Liver (tissue), 9 donors: ENCODE measurements around the gene DTNB. TPM values are rescaled to one million over a fixed set of nuclear protein-coding genes. Genes with fewer than 3 reads are reported as not detected.

ENCODE experiments used
- DNase-seq: peaks from one replicate; pipeline ENCODE4 v3.0.0-alpha.2; 2017; ENCODE audit warnings: low spot score
- H3K27ac ChIP-seq, 2 donors: one replicate each; pipeline ENCODE4 v1.7.0; 2013; ENCODE audit warnings: inconsistent platforms in 2 of 2, low read length in 2 of 2, control low read depth in 1 of 2, low read depth in 1 of 2, mild to moderate bottlenecking in 1 of 2
- H3K27me3 ChIP-seq, 4 donors: one replicate each; pipeline versions ENCODE4 v1.6.1 to v1.7.0; 2013; ENCODE audit warnings: low read length in 3 of 4, inconsistent platforms in 1 of 4, mild to moderate bottlenecking in 1 of 4, moderate library complexity in 1 of 4; ENCODE audit not compliant: control insufficient read depth in 4 of 4, insufficient read depth in 4 of 4
- H3K36me3 ChIP-seq, 4 donors: one replicate each; pipeline versions ENCODE4 v1.6.1 to v1.7.0; 2013; ENCODE audit warnings: low read length in 3 of 4, mild to moderate bottlenecking in 3 of 4, low read depth in 1 of 4, moderate library complexity in 1 of 4; ENCODE audit not compliant: control insufficient read depth in 4 of 4, insufficient read depth in 3 of 4
- H3K4me1 ChIP-seq, 4 donors: one replicate each; pipeline versions ENCODE4 v1.6.1 to v1.7.0; 2013; ENCODE audit warnings: low read length in 3 of 4, mild to moderate bottlenecking in 3 of 4, moderate library complexity in 1 of 4; ENCODE audit not compliant: control insufficient read depth in 4 of 4, insufficient read depth in 4 of 4
- H3K4me3 ChIP-seq, 3 donors: one replicate each; pipeline versions ENCODE4 v1.6.1 to v1.7.0; 2013; ENCODE audit warnings: low read length in 3 of 3, control low read depth in 1 of 3, low read depth in 1 of 3, mild to moderate bottlenecking in 1 of 3
- H3K9ac ChIP-seq, 2 donors: one replicate each; pipeline ENCODE4 v1.7.0; 2013; ENCODE audit warnings: low read length in 2 of 2, mild to moderate bottlenecking in 2 of 2, moderate library complexity in 2 of 2, control low read depth in 1 of 2, low read depth in 1 of 2
- H3K9me3 ChIP-seq, 4 donors: one replicate each; pipeline versions ENCODE4 v1.6.1 to v1.7.0; 2013; ENCODE audit warnings: low read length in 3 of 4; ENCODE audit not compliant: control insufficient read depth in 4 of 4
- ATF3 ChIP-seq: IDR thresholded peaks from 2 replicates; pipeline ENCODE4 v1.6.1; 2016; ENCODE audit warnings: antibody characterized with exemption
- EGR1 ChIP-seq, 2 donors: IDR thresholded peaks; 2 replicates each; pipeline ENCODE4 v1.6.1; 2016 to 2018; ENCODE audit warnings: antibody characterized with exemption in 2 of 2, low read depth in 2 of 2
- FOXA1 ChIP-seq: IDR thresholded peaks from 2 replicates; pipeline ENCODE4 v1.6.1; 2016; ENCODE audit warnings: antibody characterized with exemption
- FOXA2 ChIP-seq: IDR thresholded peaks from 2 replicates; pipeline ENCODE4 v1.6.1; 2016; ENCODE audit warnings: antibody characterized with exemption
- GABPA ChIP-seq, 2 donors: IDR thresholded peaks in 1 of 2; conservative IDR thresholded peaks in 1 of 2; 2 replicates each; pipeline ENCODE4 v1.6.1; 2016; ENCODE audit warnings: antibody characterized with exemption in 2 of 2, mild to moderate bottlenecking in 1 of 2, moderate library complexity in 1 of 2
- HNF4A ChIP-seq, 2 donors: conservative IDR thresholded peaks; 2 replicates each; pipeline ENCODE4 v1.6.1; 2016; ENCODE audit warnings: antibody characterized with exemption in 2 of 2, mild to moderate bottlenecking in 2 of 2
- HNF4G ChIP-seq: IDR thresholded peaks from 2 replicates; pipeline ENCODE4 v1.6.1; 2016; ENCODE audit warnings: antibody characterized with exemption
- JUND ChIP-seq, 2 donors: IDR thresholded peaks; 2 replicates each; pipeline ENCODE4 v1.6.1; 2016; ENCODE audit warnings: antibody characterized with exemption in 2 of 2
- MAX ChIP-seq: IDR thresholded peaks from 2 replicates; pipeline ENCODE4 v1.6.1; 2016; ENCODE audit warnings: antibody characterized with exemption
- NR2F2 ChIP-seq: IDR thresholded peaks from 2 replicates; pipeline ENCODE4 v1.6.1; 2016; ENCODE audit warnings: antibody characterized with exemption
- REST ChIP-seq: IDR thresholded peaks from 2 replicates; pipeline ENCODE4 v1.6.1; 2016; ENCODE audit warnings: antibody characterized with exemption, mild to moderate bottlenecking
- RXRA ChIP-seq, 2 donors: IDR thresholded peaks; 2 replicates each; pipeline ENCODE4 v1.6.1; 2017 to 2018; ENCODE audit warnings: antibody characterized with exemption in 2 of 2, mild to moderate bottlenecking in 1 of 2
- SP1 ChIP-seq: IDR thresholded peaks from 2 replicates; pipeline ENCODE4 v1.6.1; 2018; ENCODE audit warnings: antibody characterized with exemption, mild to moderate bottlenecking
- TAF1 ChIP-seq: conservative IDR thresholded peaks from 2 replicates; pipeline ENCODE4 v1.6.1; 2016; ENCODE audit warnings: antibody characterized with exemption, mild to moderate bottlenecking
- YY1 ChIP-seq: IDR thresholded peaks from 2 replicates; pipeline ENCODE4 v1.6.1; 2016; ENCODE audit warnings: antibody characterized with exemption, mild to moderate bottlenecking
- WGBS: extraction: QIAGEN DNeasy Blood & Tissue Kit; methylation state at CpG from one replicate; pipeline ENCODE4 v1.1.7; 2013; 5-methylcytosine and 5-hydroxymethylcytosine counted together
- polyA plus RNA-seq, 2 donors: library from polyadenylated mRNA; stranded (reverse) in 1 of 2; unstranded in 1 of 2; fragments of 200-250 nt in 1 of 2; fragments of >200 nt in 1 of 2; fragmentation: Nextera tagmentation in 1 of 2; extraction: Ambion mirVana in 1 of 2; gene quantifications; one replicate each; pipeline versions ENCODE4 v1.2.1 to v1.2.3, GENCODE V29; 2013 to 2015
- total RNA-seq, 2 donors: library from RNA; depleted of rRNA; stranded (reverse); fragments of >200 nt; gene quantifications; one replicate each; pipeline ENCODE4 v1.2.3, GENCODE V29; 2014
- TF ChIP-seq, protein P1 (sequence below): IDR thresholded peaks from 2 replicates; pipeline ENCODE4 v1.6.1; 2016; ENCODE audit warnings: antibody characterized with exemption
- TF ChIP-seq, protein P2 (sequence below): fragments of 150-350 bp; IDR thresholded peaks from 2 replicates; pipeline ENCODE4 v1.5.1; 2017; ENCODE audit warnings: improper control_type of control experiment, low read depth, low read length; ENCODE audit not compliant: missing input control
- donor health status: healthy.
- donor health status: healthy.
- donor health status: healthy.
- donor health status: healthy.
- donor health status: healthy.

The DTNB gene
- total and polyA plus RNA-seq, 4 donors, result 3.3 to 10.5 (median 6.4) TPM

DNA sequence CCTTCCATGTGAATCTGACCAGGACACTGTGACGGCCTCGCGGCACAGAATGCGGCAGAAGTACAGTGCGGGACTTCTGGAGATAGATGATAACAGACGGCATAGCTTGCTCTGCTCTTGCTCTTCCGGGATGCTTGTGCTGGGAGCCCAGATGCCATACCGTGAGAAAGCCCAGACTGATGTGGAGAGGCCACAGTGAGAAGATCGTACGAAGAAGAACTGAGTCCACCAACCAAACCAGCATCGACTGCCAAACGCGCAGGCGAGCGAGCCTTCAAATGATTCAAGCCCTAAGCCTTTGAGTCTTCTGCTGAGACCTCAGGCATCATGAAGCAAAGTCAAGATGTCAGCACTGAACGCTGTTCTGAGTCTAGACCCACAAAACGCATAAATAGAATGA lies 33.7 kb downstream of the DTNB start:
- Histone ChIP-seq H3K9ac (no peak overlapping the region), H3K9me3 (no peaks in the 10 kb centered on the region), H3K4me1 (no peaks in the 10 kb centered on the region), H3K36me3 (peaks cover 0 to 3% (median 0%) of the 10 kb centered on the region in 4 donors), H3K4me3 (no peak overlapping the region), H3K27me3 (no peaks in the 10 kb centered on the region), H3K27ac (no peak overlapping the region)
- WGBS, result 96% methylated on average over 17 of the region's 17 CpGs
- no peak for DNase-seq
- TF ChIP-seq NR2F2 (no peak), ATF3 (no peak), GABPA (IDR thresholded peaks at IDR 0.05 in 1 of 2, conservative IDR thresholded peaks at IDR 0.05 in 1 of 2) (no peak), HNF4A (conservative IDR thresholded peaks at IDR 0.05) (no peak), FOXA2 (no peak), MAX (no peak), FOXA1 (no peak), JUND (IDR thresholded peaks at IDR 0.05) (no peak), EGR1 (IDR thresholded peaks at IDR 0.05; ENCODE audit: low read depth in 2 of 2) (no peak), RXRA (IDR thresholded peaks at IDR 0.05) (no peak), TAF1 (no peak), HNF4G (no peak), SP1 (no peak), YY1 (no peak), REST (no peak)
- TF ChIP-seq, protein P1, sequence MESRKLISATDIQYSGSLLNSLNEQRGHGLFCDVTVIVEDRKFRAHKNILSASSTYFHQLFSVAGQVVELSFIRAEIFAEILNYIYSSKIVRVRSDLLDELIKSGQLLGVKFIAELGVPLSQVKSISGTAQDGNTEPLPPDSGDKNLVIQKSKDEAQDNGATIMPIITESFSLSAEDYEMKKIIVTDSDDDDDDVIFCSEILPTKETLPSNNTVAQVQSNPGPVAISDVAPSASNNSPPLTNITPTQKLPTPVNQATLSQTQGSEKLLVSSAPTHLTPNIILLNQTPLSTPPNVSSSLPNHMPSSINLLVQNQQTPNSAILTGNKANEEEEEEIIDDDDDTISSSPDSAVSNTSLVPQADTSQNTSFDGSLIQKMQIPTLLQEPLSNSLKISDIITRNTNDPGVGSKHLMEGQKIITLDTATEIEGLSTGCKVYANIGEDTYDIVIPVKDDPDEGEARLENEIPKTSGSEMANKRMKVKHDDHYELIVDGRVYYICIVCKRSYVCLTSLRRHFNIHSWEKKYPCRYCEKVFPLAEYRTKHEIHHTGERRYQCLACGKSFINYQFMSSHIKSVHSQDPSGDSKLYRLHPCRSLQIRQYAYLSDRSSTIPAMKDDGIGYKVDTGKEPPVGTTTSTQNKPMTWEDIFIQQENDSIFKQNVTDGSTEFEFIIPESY, result no peak

- no peak overlapping the region for H3K9ac ChIP-seq
- no peak for DNase-seq
- no peaks in the 10 kb centered on the region for H3K27me3 ChIP-seq
- no peaks in the 10 kb centered on the region for H3K9me3 ChIP-seq
- 83% methylated on average over 9 of the region's 9 CpGs for WGBS
- no peak overlapping the region for H3K27ac ChIP-seq
- H3K4me3 ChIP-seq, result no peak overlapping the region
- peaks cover 0 to 3% (median 0%) of the 10 kb centered on the region in 4 donors for H3K36me3 ChIP-seq
- H3K4me1 ChIP-seq, result no peaks in the 10 kb centered on the region
- TF ChIP-seq ATF3 (no peak), GABPA (IDR thresholded peaks at IDR 0.05 in 1 of 2, conservative IDR thresholded peaks at IDR 0.05 in 1 of 2) (no peak), HNF4A (conservative IDR thresholded peaks at IDR 0.05) (no peak), SP1 (no peak), FOXA1 (no peak), RXRA (IDR thresholded peaks at IDR 0.05) (no peak), NR2F2 (no peak), HNF4G (no peak), REST (no peak), EGR1 (IDR thresholded peaks at IDR 0.05; ENCODE audit: low read depth in 2 of 2) (no peak), MAX (no peak)
- TF ChIP-seq, protein P1, result no peak
- TF ChIP-seq, protein P2, sequence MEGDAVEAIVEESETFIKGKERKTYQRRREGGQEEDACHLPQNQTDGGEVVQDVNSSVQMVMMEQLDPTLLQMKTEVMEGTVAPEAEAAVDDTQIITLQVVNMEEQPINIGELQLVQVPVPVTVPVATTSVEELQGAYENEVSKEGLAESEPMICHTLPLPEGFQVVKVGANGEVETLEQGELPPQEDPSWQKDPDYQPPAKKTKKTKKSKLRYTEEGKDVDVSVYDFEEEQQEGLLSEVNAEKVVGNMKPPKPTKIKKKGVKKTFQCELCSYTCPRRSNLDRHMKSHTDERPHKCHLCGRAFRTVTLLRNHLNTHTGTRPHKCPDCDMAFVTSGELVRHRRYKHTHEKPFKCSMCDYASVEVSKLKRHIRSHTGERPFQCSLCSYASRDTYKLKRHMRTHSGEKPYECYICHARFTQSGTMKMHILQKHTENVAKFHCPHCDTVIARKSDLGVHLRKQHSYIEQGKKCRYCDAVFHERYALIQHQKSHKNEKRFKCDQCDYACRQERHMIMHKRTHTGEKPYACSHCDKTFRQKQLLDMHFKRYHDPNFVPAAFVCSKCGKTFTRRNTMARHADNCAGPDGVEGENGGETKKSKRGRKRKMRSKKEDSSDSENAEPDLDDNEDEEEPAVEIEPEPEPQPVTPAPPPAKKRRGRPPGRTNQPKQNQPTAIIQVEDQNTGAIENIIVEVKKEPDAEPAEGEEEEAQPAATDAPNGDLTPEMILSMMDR, result no peak
These were observed 34.2 kb downstream of the DTNB start for GRCh38 chr2:25639131-25639530.
